ENCODE measurements around the gene CAPN8. TPM values are rescaled to one million over a fixed set of nuclear protein-coding genes. Genes with fewer than 3 reads are reported as not detected.

CAPN8 gene
- total RNA-seq, 1 donor from 2014 or later: 83.5 TPM

DNA sequence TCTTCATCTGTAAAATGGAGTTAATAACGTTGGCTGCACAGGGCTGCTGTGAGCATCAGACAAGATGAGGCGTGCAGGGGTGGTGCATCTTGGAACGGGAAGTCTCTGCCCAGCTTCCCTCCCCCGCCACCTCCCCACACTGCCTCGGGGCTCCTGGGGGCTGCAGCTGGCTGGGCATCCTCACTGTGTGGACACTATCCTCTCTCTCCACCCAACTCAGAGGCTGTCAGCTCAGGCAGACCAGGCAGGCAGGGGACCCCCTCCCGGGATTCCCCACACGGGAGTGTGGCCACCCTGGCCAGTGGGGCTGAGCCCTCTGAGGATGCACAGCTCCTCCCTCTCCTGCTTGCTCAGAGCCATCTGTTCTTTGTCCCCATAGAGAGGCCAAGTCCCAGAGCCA is 149.6 kb downstream of the CAPN8 start:
- no peak for ATAC-seq
- TF ChIP-seq, protein P1, sequence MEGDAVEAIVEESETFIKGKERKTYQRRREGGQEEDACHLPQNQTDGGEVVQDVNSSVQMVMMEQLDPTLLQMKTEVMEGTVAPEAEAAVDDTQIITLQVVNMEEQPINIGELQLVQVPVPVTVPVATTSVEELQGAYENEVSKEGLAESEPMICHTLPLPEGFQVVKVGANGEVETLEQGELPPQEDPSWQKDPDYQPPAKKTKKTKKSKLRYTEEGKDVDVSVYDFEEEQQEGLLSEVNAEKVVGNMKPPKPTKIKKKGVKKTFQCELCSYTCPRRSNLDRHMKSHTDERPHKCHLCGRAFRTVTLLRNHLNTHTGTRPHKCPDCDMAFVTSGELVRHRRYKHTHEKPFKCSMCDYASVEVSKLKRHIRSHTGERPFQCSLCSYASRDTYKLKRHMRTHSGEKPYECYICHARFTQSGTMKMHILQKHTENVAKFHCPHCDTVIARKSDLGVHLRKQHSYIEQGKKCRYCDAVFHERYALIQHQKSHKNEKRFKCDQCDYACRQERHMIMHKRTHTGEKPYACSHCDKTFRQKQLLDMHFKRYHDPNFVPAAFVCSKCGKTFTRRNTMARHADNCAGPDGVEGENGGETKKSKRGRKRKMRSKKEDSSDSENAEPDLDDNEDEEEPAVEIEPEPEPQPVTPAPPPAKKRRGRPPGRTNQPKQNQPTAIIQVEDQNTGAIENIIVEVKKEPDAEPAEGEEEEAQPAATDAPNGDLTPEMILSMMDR (IDR thresholded peaks at IDR 0.05): no peak
- intact Hi-C loops (cut with DNase I): no loop called here

DNA sequence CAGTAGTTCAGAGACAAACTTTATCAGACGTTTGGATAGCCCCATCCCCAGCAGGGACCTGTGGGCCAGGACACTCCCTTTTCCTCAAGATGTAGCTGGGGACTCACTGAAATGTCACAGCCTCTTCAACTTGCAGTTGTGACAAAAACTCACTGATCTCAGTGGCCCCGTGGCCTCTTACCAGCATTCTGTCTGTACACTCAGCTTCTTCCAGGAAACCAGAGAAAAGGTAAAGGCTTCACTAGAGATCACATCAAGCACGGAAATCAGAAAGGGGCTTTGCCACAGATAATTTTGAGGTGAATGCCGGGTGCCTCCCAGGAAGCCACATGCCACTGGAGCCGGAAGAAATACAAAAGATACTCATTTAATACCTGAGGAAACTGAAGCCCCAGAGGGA is 150.1 kb downstream of the CAPN8 start:
- no peaks in the 10 kb centered on the region for H3K36me3 ChIP-seq
- DNase-seq (no peak), ATAC-seq (no peak)
- no peak overlapping the region for H3K27ac ChIP-seq
- intact Hi-C loops (cut with DNase I): no loop called here
- TF ChIP-seq, protein P1 (IDR thresholded peaks at IDR 0.05): no peak
- H3K4me3 ChIP-seq: no peak overlapping the region
- no peaks in the 10 kb centered on the region for H3K4me1 ChIP-seq
- no peaks in the 10 kb centered on the region for H3K9me3 ChIP-seq
- H3K27me3 ChIP-seq: peaks cover 4% of the 10 kb centered on the region

More for the DNA sequence above, 149.6 kb downstream of the CAPN8 start:
- no peak overlapping the region for H3K4me3 ChIP-seq
- DNase-seq: no peak
- no peak overlapping the region for H3K27ac ChIP-seq
- peaks cover 4% of the 10 kb centered on the region for H3K27me3 ChIP-seq
- H3K36me3 ChIP-seq: no peaks in the 10 kb centered on the region
- no peaks in the 10 kb centered on the region for H3K9me3 ChIP-seq
- no peaks in the 10 kb centered on the region for H3K4me1 ChIP-seq

DNA sequence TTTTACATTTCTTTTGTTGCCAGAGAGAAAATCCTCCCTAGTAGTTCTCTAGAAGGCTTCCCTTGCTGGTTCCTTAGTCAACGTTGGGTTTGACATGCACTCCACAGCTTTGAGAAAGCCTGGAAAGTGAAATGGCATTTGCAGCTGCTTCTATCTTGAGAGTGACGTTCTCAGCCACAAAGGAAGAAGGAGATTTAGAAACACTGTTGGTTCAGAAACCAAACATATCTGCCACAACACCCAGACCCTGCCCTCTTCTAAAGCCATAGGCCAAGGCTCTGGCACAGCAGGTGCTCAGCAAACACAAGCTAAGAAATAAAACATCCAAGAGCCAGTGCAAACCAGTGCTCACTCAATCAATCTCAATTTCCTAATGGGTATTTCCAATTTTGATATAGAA is 150.9 kb downstream of the CAPN8 start:
- Histone ChIP-seq H3K27me3 (peaks cover 4% of the 10 kb centered on the region), H3K9me3 (no peaks in the 10 kb centered on the region), H3K4me1 (no peaks in the 10 kb centered on the region), H3K36me3 (no peaks in the 10 kb centered on the region), H3K27ac (no peak overlapping the region), H3K4me3 (no peak overlapping the region)
- TF ChIP-seq, protein P1 (IDR thresholded peaks at IDR 0.05): no peak
- intact Hi-C loops (cut with DNase I): no loop called here
- no peak for ATAC-seq
- DNase-seq: no peak

DNA sequence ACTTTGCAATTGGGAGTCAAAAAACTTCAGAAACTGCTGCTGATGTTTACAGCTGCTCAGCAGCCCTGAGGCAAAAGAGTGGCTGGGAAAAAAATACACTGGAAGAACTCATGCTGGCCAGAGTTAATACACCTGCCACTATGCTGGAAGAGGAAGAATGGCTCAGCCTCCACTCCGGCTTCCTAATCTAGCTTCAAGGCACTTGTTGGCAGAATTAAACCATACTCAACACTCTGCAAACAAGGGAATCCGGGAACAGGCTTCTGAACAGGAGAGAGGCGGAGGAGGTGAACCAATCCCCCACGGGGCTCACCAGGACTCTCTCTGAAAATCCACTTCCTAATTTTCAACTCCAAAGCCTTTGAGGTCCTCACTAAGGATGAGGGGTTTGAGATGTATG is 152.2 kb downstream of the CAPN8 start:
- H3K27ac ChIP-seq: no peak overlapping the region
- TF ChIP-seq, protein P1 (IDR thresholded peaks at IDR 0.05): no peak
- peak; percentile 78 for ATAC-seq
- H3K4me1 ChIP-seq: no peaks in the 10 kb centered on the region
- no peak overlapping the region for H3K4me3 ChIP-seq
- intact Hi-C loops (cut with DNase I): no loop called here
- H3K9me3 ChIP-seq: no peaks in the 10 kb centered on the region
- peaks cover 4% of the 10 kb centered on the region for H3K27me3 ChIP-seq
- no peak for DNase-seq
- no peaks in the 10 kb centered on the region for H3K36me3 ChIP-seq

DNA sequence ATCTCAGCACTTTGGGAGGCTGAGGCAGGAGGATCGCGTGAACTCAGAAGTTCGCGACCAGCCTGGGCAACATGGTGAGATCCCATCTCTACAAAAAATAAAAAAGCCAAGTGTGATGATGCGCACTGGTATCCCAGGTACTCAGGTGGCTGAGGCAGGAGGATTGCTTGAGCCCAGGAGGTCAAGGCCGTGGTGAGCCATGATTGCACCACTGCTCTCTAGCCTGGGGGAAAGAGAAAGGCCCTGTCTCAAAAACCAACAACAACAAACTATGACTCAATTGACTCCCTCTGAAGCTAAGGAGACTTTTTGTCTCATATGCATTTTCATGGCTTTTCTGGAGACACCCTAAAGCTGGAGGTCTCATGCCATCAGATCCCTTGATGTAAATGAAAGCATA is 153.4 kb downstream of the CAPN8 start:
- H3K27ac ChIP-seq: no peak overlapping the region
- ATAC-seq (no peak), DNase-seq (no peak)
- peaks cover 4% of the 10 kb centered on the region for H3K27me3 ChIP-seq
- no peaks in the 10 kb centered on the region for H3K9me3 ChIP-seq
- intact Hi-C loops (cut with DNase I): no loop called here
- TF ChIP-seq, protein P1 (IDR thresholded peaks at IDR 0.05): no peak
- no peak overlapping the region for H3K4me3 ChIP-seq
- no peaks in the 10 kb centered on the region for H3K36me3 ChIP-seq
- H3K4me1 ChIP-seq: no peaks in the 10 kb centered on the region

DNA sequence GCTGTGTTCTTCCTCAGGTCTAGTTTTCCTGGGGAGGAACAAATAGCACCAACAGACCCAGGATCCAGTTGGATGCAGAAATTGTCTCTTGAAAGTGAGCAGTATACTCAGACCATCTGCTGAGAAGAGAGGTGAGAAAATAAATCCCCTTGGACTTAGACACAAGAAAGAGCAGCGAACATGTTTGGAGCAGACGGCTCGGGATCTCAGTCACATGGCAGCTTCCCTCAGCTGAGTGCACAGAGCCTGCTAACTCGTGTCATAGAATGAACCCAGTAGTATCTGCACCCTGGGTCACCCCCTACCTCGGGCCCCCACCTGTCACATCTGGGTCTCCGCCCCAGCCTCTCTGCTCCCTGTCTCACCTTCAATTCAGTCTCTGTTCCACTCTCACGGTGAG is 156.7 kb downstream of the CAPN8 start:
- intact Hi-C loops (cut with DNase I): no loop called here
- no peak overlapping the region for H3K27ac ChIP-seq
- TF ChIP-seq, protein P1 (IDR thresholded peaks at IDR 0.05): no peak
- no peak overlapping the region for H3K4me3 ChIP-seq
- H3K27me3 ChIP-seq: no peaks in the 10 kb centered on the region
- H3K4me1 ChIP-seq: no peaks in the 10 kb centered on the region
- ATAC-seq (no peak), DNase-seq (no peak)
- H3K36me3 ChIP-seq: no peaks in the 10 kb centered on the region
- no peaks in the 10 kb centered on the region for H3K9me3 ChIP-seq

Measured in upper lobe of right lung (tissue), 1 donor.